IMR-90 (cell line): ENCODE data around the gene RAPH1.

Experiments
- BHLHE40 ChIP-seq: fragments of 150-350 bp; IDR thresholded peaks from 2 replicates; pipeline ENCODE4 v1.6.1; 2016; ENCODE audit warnings: mild to moderate bottlenecking, low read depth, low read length
- CEBPB ChIP-seq: IDR thresholded peaks from 2 replicates; pipeline ENCODE4 v1.6.1; 2012; ENCODE audit warnings: low read depth, low read length, improper control_type of control experiment
- MAFK ChIP-seq: IDR thresholded peaks from 2 replicates; pipeline ENCODE4 v1.6.1; 2012; ENCODE audit warnings: low read depth, low read length, improper control_type of control experiment
- MXI1 ChIP-seq: IDR thresholded peaks from 2 replicates; pipeline ENCODE4 v1.6.1; 2012; ENCODE audit warnings: low read depth, mild to moderate bottlenecking, low read length, moderate library complexity, borderline replicate concordance
- NFE2L2 ChIP-seq: fragments of 150-350 bp; IDR thresholded peaks from 2 replicates; pipeline ENCODE4 v1.6.1; 2016; ENCODE audit warnings: low read depth, mild to moderate bottlenecking, low read length
- POLR2A ChIP-seq: IDR thresholded peaks from 2 replicates; pipeline ENCODE4 v1.6.1; 2012; ENCODE audit warnings: mild to moderate bottlenecking, low read depth, low read length
- RAD21 ChIP-seq: IDR thresholded peaks from 2 replicates; pipeline ENCODE4 v1.6.1; 2012; ENCODE audit warnings: low read length, improper control_type of control experiment
- RCOR1 ChIP-seq: IDR thresholded peaks from 2 replicates; pipeline ENCODE4 v1.6.1; 2012; ENCODE audit warnings: mild to moderate bottlenecking, low read length, improper control_type of control experiment; ENCODE audit not compliant: insufficient replicate concordance
- RFX5 ChIP-seq: IDR thresholded peaks from 2 replicates; pipeline ENCODE4 v1.8.0; 2012; ENCODE audit warnings: low read depth, mild to moderate bottlenecking, low read length, moderate library complexity
- TF ChIP-seq, protein P1 (sequence below): conservative IDR thresholded peaks from 2 replicates; pipeline ENCODE4 v1.5.1; 2012; ENCODE audit warnings: mild to moderate bottlenecking, low read depth, low read length, improper control_type of control experiment
- TF ChIP-seq, protein P2 (sequence below): fragments of 150-350 bp; IDR thresholded peaks from 2 replicates; pipeline ENCODE4 v1.6.1; 2016; ENCODE audit warnings: low read depth, mild to moderate bottlenecking, low read length, moderate library complexity, borderline replicate concordance
- TF ChIP-seq, protein P3 (sequence below): fragments of 150-350 bp; IDR thresholded peaks from 2 replicates; pipeline ENCODE4 v1.6.1; 2017; ENCODE audit warnings: mild to moderate bottlenecking, antibody characterized with exemption, low read length, low read depth

DNA sequence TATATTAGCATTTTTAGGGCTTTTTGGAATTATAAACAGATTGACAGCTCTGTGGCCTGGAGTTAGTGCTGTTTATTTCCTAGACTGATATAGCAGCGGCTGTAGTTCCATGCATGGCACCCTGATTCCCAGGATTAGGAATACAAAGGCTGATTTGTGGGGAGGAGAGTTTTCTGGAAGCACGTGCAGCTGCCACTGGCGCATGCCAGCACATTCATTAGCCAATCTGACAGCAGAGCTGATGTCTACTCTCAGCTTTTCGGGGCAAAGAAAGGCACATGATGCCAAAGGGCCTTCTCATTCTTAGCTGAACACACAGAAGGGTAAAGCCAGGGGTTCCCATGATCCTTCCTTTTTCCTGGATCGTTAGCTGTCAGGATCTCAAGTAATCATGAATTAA lies 45.7 kb upstream of the RAPH1 start:
- TF ChIP-seq, protein P1, sequence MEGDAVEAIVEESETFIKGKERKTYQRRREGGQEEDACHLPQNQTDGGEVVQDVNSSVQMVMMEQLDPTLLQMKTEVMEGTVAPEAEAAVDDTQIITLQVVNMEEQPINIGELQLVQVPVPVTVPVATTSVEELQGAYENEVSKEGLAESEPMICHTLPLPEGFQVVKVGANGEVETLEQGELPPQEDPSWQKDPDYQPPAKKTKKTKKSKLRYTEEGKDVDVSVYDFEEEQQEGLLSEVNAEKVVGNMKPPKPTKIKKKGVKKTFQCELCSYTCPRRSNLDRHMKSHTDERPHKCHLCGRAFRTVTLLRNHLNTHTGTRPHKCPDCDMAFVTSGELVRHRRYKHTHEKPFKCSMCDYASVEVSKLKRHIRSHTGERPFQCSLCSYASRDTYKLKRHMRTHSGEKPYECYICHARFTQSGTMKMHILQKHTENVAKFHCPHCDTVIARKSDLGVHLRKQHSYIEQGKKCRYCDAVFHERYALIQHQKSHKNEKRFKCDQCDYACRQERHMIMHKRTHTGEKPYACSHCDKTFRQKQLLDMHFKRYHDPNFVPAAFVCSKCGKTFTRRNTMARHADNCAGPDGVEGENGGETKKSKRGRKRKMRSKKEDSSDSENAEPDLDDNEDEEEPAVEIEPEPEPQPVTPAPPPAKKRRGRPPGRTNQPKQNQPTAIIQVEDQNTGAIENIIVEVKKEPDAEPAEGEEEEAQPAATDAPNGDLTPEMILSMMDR = no peak
- TF ChIP-seq POLR2A = no peak
- TF ChIP-seq RAD21 = no peak
- TF ChIP-seq RFX5 = no peak
- TF ChIP-seq RCOR1 = no peak
- no peak for TF ChIP-seq MXI1
- no peak for TF ChIP-seq BHLHE40
- TF ChIP-seq MAFK = no peak
- TF ChIP-seq, protein P2, sequence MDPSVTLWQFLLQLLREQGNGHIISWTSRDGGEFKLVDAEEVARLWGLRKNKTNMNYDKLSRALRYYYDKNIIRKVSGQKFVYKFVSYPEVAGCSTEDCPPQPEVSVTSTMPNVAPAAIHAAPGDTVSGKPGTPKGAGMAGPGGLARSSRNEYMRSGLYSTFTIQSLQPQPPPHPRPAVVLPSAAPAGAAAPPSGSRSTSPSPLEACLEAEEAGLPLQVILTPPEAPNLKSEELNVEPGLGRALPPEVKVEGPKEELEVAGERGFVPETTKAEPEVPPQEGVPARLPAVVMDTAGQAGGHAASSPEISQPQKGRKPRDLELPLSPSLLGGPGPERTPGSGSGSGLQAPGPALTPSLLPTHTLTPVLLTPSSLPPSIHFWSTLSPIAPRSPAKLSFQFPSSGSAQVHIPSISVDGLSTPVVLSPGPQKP = no peak
- no peak for TF ChIP-seq CEBPB
- TF ChIP-seq NFE2L2 = no peak
- TF ChIP-seq, protein P3, sequence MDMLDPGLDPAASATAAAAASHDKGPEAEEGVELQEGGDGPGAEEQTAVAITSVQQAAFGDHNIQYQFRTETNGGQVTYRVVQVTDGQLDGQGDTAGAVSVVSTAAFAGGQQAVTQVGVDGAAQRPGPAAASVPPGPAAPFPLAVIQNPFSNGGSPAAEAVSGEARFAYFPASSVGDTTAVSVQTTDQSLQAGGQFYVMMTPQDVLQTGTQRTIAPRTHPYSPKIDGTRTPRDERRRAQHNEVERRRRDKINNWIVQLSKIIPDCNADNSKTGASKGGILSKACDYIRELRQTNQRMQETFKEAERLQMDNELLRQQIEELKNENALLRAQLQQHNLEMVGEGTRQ = no peak
